Urothelium cell line (cell line): Measurements from ENCODE around the gene FOLR1.

Experiments
- DNase-seq: peaks from one replicate; pipeline ENCODE4 v3.0.0; 2011; ENCODE audit warnings: low spot score, mixed read lengths
- FAIRE-seq: peaks from 2 replicates; lab custom pipeline; 2011; peaks lifted over from hg19 to GRCh38; lab: Jason Lieb, UNC

The FOLR1 gene

GRCh38 chr11:72222907-72223614, 31.1 kb downstream of the FOLR1 start:
- FAIRE-seq = no peak
- peak; percentile 95 for DNase-seq

GRCh38 chr11:72223615-72224563, 31.9 kb downstream of the FOLR1 start:
- DNase-seq (peak; percentile 70), FAIRE-seq (no peak)

- peak; percentile 44 for DNase-seq
- FAIRE-seq = no peak
These were observed 32.8 kb downstream of the FOLR1 start, which contains the start of gene INPPL1 for GRCh38 chr11:72224564-72225410. TSS of gene INPPL1 (plus strand) at chr11:72224767. CDS start at chr11:72224985, 218 bp downstream.

- DNase-seq = no peak
- FAIRE-seq = no peak
These were observed 33.5 kb downstream of the FOLR1 start for GRCh38 chr11:72225411-72225951.

- DNase-seq (no peak), FAIRE-seq (no peak)
These were observed 34.8 kb downstream of the FOLR1 start for GRCh38 chr11:72226701-72227100.

- DNase-seq (no peak), FAIRE-seq (no peak)
These were observed 35.6 kb downstream of the FOLR1 start for GRCh38 chr11:72227316-72228228.

GRCh38 chr11:72228229-72228843, 36.4 kb downstream of the FOLR1 start:
- FAIRE-seq (no peak), DNase-seq (no peak)

GRCh38 chr11:72228844-72229231, 36.9 kb downstream of the FOLR1 start:
- no peak for FAIRE-seq
- no peak for DNase-seq

GRCh38 chr11:72229336-72229924, 37.5 kb downstream of the FOLR1 start:
- no peak for FAIRE-seq
- no peak for DNase-seq

- FAIRE-seq (peak; percentile 40), DNase-seq (no peak)
These were observed 38.2 kb downstream of the FOLR1 start for GRCh38 chr11:72229925-72230763.

- DNase-seq (no peak), FAIRE-seq (no peak)
These were observed 38.9 kb downstream of the FOLR1 start for GRCh38 chr11:72230764-72231365.

GRCh38 chr11:72231396-72232259, 39.7 kb downstream of the FOLR1 start:
- DNase-seq = no peak
- no peak for FAIRE-seq

- FAIRE-seq (no peak), DNase-seq (no peak)
These were observed 40.5 kb downstream of the FOLR1 start for GRCh38 chr11:72232260-72233055.

GRCh38 chr11:72233056-72233772, 41.3 kb downstream of the FOLR1 start:
- DNase-seq = no peak

More at GRCh38 chr11:72233056-72233772, 41.3 kb downstream of the FOLR1 start:
- FAIRE-seq = no peak
